T-helper 1 cell (primary cell): ENCODE data around the gene SLC7A14.

Source experiments
- DNase-seq, 5 donors: peaks; one replicate each; pipeline ENCODE4 v3.0.0-alpha.2; 2012 to 2020

Gene SLC7A14

GRCh38 chr3:170496026-170496867 is 89.6 kb downstream of the SLC7A14 start:
- DNase-seq = no peak

GRCh38 chr3:170494766-170495165 is 91.1 kb downstream of the SLC7A14 start:
- no peak for DNase-seq

GRCh38 chr3:170493712-170494182 is 92.1 kb downstream of the SLC7A14 start:
- no peak for DNase-seq

GRCh38 chr3:170491901-170492300 is 94.0 kb downstream of the SLC7A14 start:
- no peak for DNase-seq

GRCh38 chr3:170490828-170491560 is 94.9 kb downstream of the SLC7A14 start:
- DNase-seq = no peak

GRCh38 chr3:170488802-170489201 is 97.1 kb downstream of the SLC7A14 start:
- no peak for DNase-seq

GRCh38 chr3:170487031-170487430 is 98.8 kb downstream of the SLC7A14 start:
- DNase-seq = no peak

GRCh38 chr3:170486398-170486797 is 99.5 kb downstream of the SLC7A14 start:
- no peak for DNase-seq

GRCh38 chr3:170485696-170486095 is 100.2 kb downstream of the SLC7A14 start:
- DNase-seq = no peak

GRCh38 chr3:170485294-170485693 is 100.6 kb downstream of the SLC7A14 start:
- no peak for DNase-seq

- DNase-seq = no peak
These were observed 101.0 kb downstream of the SLC7A14 start for GRCh38 chr3:170484869-170485268.

GRCh38 chr3:170483485-170484262 is 102.2 kb downstream of the SLC7A14 start:
- no peak for DNase-seq

GRCh38 chr3:170482199-170482598 is 103.7 kb downstream of the SLC7A14 start:
- no peak for DNase-seq

GRCh38 chr3:170480111-170480510 is 105.8 kb downstream of the SLC7A14 start:
- DNase-seq = no peak

GRCh38 chr3:170477395-170477794 is 108.5 kb downstream of the SLC7A14 start:
- DNase-seq = no peak

- DNase-seq = no peak
These were observed 109.6 kb downstream of the SLC7A14 start for GRCh38 chr3:170476291-170476690.

GRCh38 chr3:170475092-170475685 is 110.7 kb downstream of the SLC7A14 start:
- DNase-seq = no peak

- DNase-seq = no peak
These were observed 112.5 kb downstream of the SLC7A14 start for GRCh38 chr3:170473358-170473757.

GRCh38 chr3:170471149-170471548 is 114.7 kb downstream of the SLC7A14 start:
- DNase-seq = no peak

GRCh38 chr3:170470063-170471016 is 115.5 kb downstream of the SLC7A14 start:
- DNase-seq = no peak
